Left ventricle myocardium inferior (tissue), 1 donor: ENCODE data around the gene TBC1D20. TPM values are rescaled to one million over a fixed set of nuclear protein-coding genes. Genes with fewer than 3 reads are reported as not detected.

Source experiments
- DNase-seq: peaks from one replicate; pipeline ENCODE4 v3.0.0-alpha.2; 2020
- H3K27ac ChIP-seq: fragments of 200-600 bp; replicated peaks from 2 replicates; pipeline ENCODE4 v1.8.0; 2021
- H3K27me3 ChIP-seq: fragments of 200-600 bp; 2 replicates; pipeline ENCODE4 v1.8.0; 2021; ENCODE audit warnings: low read depth
- H3K36me3 ChIP-seq: fragments of 200-600 bp; 2 replicates; pipeline ENCODE4 v1.8.0; 2021
- H3K4me1 ChIP-seq: fragments of 200-600 bp; 2 replicates; pipeline ENCODE4 v1.8.0; 2021
- H3K4me3 ChIP-seq: fragments of 200-600 bp; 2 replicates; pipeline ENCODE4 v1.8.0; 2021; ENCODE audit warnings: mild to moderate bottlenecking, moderate library complexity
- H3K9me3 ChIP-seq: fragments of 200-600 bp; replicated peaks from 2 replicates; pipeline ENCODE4 v1.8.0; 2021
- CTCF ChIP-seq: fragments of 200-600 bp; IDR thresholded peaks from 2 replicates; pipeline ENCODE4 v1.8.0; 2021; ENCODE audit warnings: antibody characterized with exemption, mild to moderate bottlenecking, borderline replicate concordance
- intact Hi-C: fragments of 100-400 bp; cut with micrococcal nuclease; formaldehyde crosslinking; loops from one replicate; pipeline ENCODE4 v1.11.0; 2022
- total RNA-seq: library from RNA; stranded (reverse); fragmentation: NEBNext Ultra II Directional; extraction: Animal tissue kit (Norgen Biotek cat#: 25700); gene quantifications from one replicate; pipeline ENCODE4 v1.2.1, GENCODE V29; 2021
- donor health status: DM: no; HTN: yes; CAD: no; lungs with severe emphysema.

Gene TBC1D20
- total RNA-seq, 1 donor from 2014 or later = 23.0 TPM

- H3K27me3 ChIP-seq = no peaks in the 10 kb centered on the region
- no peak for DNase-seq
- H3K36me3 ChIP-seq = peaks cover 14% of the 10 kb centered on the region
- no peaks in the 10 kb centered on the region for H3K9me3 ChIP-seq
- H3K4me3 ChIP-seq = peak overlapping the region; percentile 76
- peaks cover 34% of the 10 kb centered on the region for H3K4me1 ChIP-seq
- no peak for TF ChIP-seq CTCF
- intact Hi-C loops = no loop called here
- H3K27ac ChIP-seq = peak overlapping the region; percentile 96
Observed at GRCh38 chr20:406200-407132, 55.9 kb downstream of the TBC1D20 start.

DNA sequence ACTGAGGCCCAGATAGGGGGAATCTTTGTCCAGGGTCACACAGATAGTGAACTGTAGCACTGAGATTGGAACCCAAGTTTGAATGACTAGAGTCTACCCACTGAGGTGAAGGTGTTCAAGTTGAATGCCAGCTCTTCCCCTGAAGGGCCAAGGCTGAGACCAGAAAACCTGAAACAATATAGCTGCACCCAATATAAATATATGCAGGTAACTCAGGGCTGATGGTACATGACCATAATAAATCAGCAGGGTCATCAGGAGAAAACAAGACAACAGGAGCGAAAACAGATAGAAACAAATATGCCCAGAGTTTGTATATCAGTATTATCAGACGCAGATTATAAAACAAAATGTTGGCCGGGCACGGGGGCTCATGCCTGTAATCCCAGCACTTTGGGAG, 58.2 kb downstream of the TBC1D20 start:
- no peak overlapping the region for H3K4me3 ChIP-seq
- no peaks in the 10 kb centered on the region for H3K9me3 ChIP-seq
- H3K27ac ChIP-seq = no peak overlapping the region
- H3K4me1 ChIP-seq = peaks cover 18% of the 10 kb centered on the region
- intact Hi-C loops = no loop called here
- no peaks in the 10 kb centered on the region for H3K36me3 ChIP-seq
- H3K27me3 ChIP-seq = no peaks in the 10 kb centered on the region
- DNase-seq = no peak
- no peak for TF ChIP-seq CTCF

DNA sequence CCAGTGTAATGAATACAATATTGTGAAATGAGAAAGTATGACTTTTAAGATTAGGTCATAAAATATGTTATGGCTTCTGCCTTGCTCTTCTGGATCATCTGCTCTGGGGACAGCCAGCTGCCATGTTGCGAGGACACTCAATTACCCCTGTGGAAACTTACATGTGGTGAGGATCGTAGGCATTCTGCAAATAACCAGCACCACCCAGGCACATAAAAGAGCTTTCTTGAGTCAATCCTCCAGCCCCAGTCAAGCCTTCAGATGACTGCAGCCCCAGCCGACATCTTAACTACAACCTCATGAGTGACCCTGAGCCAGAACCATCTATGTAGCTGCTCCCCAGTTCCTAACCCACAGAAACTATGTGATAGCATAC, 58.8 kb downstream of the TBC1D20 start:
- TF ChIP-seq CTCF = no peak
- DNase-seq = no peak
- Histone ChIP-seq H3K27ac (no peak overlapping the region), H3K27me3 (no peaks in the 10 kb centered on the region), H3K36me3 (no peaks in the 10 kb centered on the region), H3K4me3 (no peak overlapping the region), H3K9me3 (no peaks in the 10 kb centered on the region), H3K4me1 (peaks cover 13% of the 10 kb centered on the region)
- intact Hi-C loops = no loop called here

DNA sequence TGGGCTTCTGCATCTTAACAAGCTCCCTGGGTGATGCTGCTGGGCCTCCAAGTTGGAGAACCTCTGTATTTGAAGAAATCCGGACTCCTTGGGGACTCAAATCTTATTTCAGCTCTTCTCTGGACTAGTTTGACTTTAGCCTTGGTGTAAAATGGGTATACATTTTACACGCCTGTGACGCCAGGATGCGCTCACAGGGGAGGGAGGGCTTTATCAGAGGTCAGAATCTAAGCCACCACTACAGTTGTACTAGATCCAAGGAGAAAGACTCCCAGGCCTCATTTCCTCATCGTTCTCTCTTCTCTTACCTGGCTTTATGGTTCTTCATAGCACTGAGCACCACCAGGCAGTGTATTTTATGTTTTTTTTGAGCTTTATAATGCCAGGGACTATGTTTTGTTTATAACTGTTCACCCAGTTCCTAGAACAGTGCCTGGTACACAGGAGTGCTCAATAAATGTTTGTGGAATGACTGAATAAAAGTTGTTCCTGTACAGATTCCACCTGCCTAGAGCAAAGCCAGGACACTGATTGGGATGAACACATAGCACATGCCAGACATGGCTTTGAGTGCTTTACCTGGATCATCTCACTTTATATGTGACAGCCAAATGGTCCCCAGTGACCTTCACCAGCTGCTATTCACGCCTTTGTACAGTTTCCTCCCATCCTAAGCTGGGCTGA, 59.3 kb downstream of the TBC1D20 start:
- DNase-seq = no peak
- Histone ChIP-seq H3K27ac (no peak overlapping the region), H3K27me3 (no peaks in the 10 kb centered on the region), H3K36me3 (no peaks in the 10 kb centered on the region), H3K4me1 (peaks cover 9% of the 10 kb centered on the region), H3K4me3 (no peak overlapping the region), H3K9me3 (no peaks in the 10 kb centered on the region)
- intact Hi-C loops = no loop called here
- no peak for TF ChIP-seq CTCF

GRCh38 chr20:402496-402885, 59.8 kb downstream of the TBC1D20 start:
- peaks cover 7% of the 10 kb centered on the region for H3K4me1 ChIP-seq
- H3K27ac ChIP-seq = no peak overlapping the region
- no peaks in the 10 kb centered on the region for H3K27me3 ChIP-seq
- DNase-seq = no peak
- H3K4me3 ChIP-seq = no peak overlapping the region
- H3K9me3 ChIP-seq = no peaks in the 10 kb centered on the region
- no peak for TF ChIP-seq CTCF
- no peaks in the 10 kb centered on the region for H3K36me3 ChIP-seq
- intact Hi-C loops = no loop called here
